Activated CD4-positive, CD25-positive, alpha-beta regulatory T cell treated with anti-CD3 and anti-CD28 coated beads, Interleukin-2, amount 50 U/mL, for 72 hours (primary cell): ENCODE data around the gene SBF1.
"Not testable (repeated sequence)": the region's sequence is repeated elsewhere in the genome, so short reads cannot be mapped to it uniquely, and the experiment has no call there.

Experiments
- DNase-seq: peaks from one replicate; pipeline ENCODE4 v3.0.0; 2021

Gene SBF1

GRCh38 chr22:50443801-50444625 is 30.8 kb downstream of the SBF1 start:
- DNase-seq: no peak

GRCh38 chr22:50443197-50443596 is 31.6 kb downstream of the SBF1 start:
- DNase-seq: no peak

- DNase-seq: no peak
Observed at GRCh38 chr22:50441428-50441993, 33.3 kb downstream of the SBF1 start.

- no peak for DNase-seq
Observed at GRCh38 chr22:50440544-50441249, 34.1 kb downstream of the SBF1 start.

- no peak for DNase-seq
Observed at GRCh38 chr22:50439871-50440331, 34.9 kb downstream of the SBF1 start.

- no peak for DNase-seq
Observed at GRCh38 chr22:50439314-50439870, 35.4 kb downstream of the SBF1 start.

GRCh38 chr22:50438305-50439275 is 36.2 kb downstream of the SBF1 start:
- no peak for DNase-seq

GRCh38 chr22:50437511-50438304 is 37.1 kb downstream of the SBF1 start:
- DNase-seq: no peak

- no peak for DNase-seq
Observed at GRCh38 chr22:50436841-50437341, 37.9 kb downstream of the SBF1 start.

- no peak for DNase-seq
Observed at GRCh38 chr22:50436015-50436830, 38.6 kb downstream of the SBF1 start.

GRCh38 chr22:50435291-50436014 is 39.4 kb downstream of the SBF1 start:
- no peak for DNase-seq

GRCh38 chr22:50434849-50435248 is 40.0 kb downstream of the SBF1 start:
- DNase-seq: no peak

- not testable (repeated sequence) for DNase-seq
Observed at GRCh38 chr22:50432877-50433510, 41.8 kb downstream of the SBF1 start.

GRCh38 chr22:50432131-50432876 is 42.5 kb downstream of the SBF1 start:
- DNase-seq: peak; percentile 28

GRCh38 chr22:50425179-50425916 is 49.5 kb downstream of the SBF1 start:
- DNase-seq: no peak

GRCh38 chr22:50423956-50424355 is 50.9 kb downstream of the SBF1 start:
- no peak for DNase-seq
